Measurements from ENCODE around the gene AK2.
A peak's percentile ranks its signal among the peaks of the same experiment; 100 is the strongest.
"Not testable (repeated sequence)": the region's sequence is repeated elsewhere in the genome, so short reads cannot be mapped to it uniquely, and the experiment has no call there.

Gene AK2

GRCh38 chr1:33001282-33001681 is 35.4 kb downstream of the AK2 start:
- no peak for DNase-seq (ENCODE audit: low read depth in 3 of 3)

GRCh38 chr1:33000427-33001026 is 36.2 kb downstream of the AK2 start:
- no peak for DNase-seq (ENCODE audit: low read depth in 3 of 3)

- no peak for DNase-seq (ENCODE audit: low read depth in 3 of 3)
Observed at GRCh38 chr1:32998997-32999396, 37.7 kb downstream of the AK2 start.

- DNase-seq (ENCODE audit: low read depth in 3 of 3) = no peak
Observed at GRCh38 chr1:32998064-32998463, 38.6 kb downstream of the AK2 start.

- no peak for DNase-seq (ENCODE audit: low read depth in 3 of 3)
Observed at GRCh38 chr1:32997381-32997891, 39.2 kb downstream of the AK2 start.

GRCh38 chr1:32993324-32993636 is 43.4 kb downstream of the AK2 start:
- DNase-seq (ENCODE audit: low read depth in 3 of 3) = not testable (repeated sequence)

GRCh38 chr1:32992489-32993323 is 44.0 kb downstream of the AK2 start:
- peak; percentile 43 to 66 (median 62) for DNase-seq (ENCODE audit: low read depth in 3 of 3)

- no peak for DNase-seq (ENCODE audit: low read depth in 3 of 3)
Observed at GRCh38 chr1:32991819-32992488, 44.7 kb downstream of the AK2 start.

- DNase-seq (ENCODE audit: low read depth in 3 of 3) = no peak
Observed at GRCh38 chr1:32991386-32991785, 45.3 kb downstream of the AK2 start.

GRCh38 chr1:32990887-32991286 is 45.8 kb downstream of the AK2 start:
- DNase-seq (ENCODE audit: low read depth in 3 of 3) = no peak

- peak in 2 of 3 donors; percentile 29 to 47 for DNase-seq (ENCODE audit: low read depth in 3 of 3)
Observed at GRCh38 chr1:32989160-32990050, 47.3 kb downstream of the AK2 start.

GRCh38 chr1:32988665-32989064 is 48.0 kb downstream of the AK2 start:
- no peak for DNase-seq (ENCODE audit: low read depth in 3 of 3)

- no peak for DNase-seq (ENCODE audit: low read depth in 3 of 3)
Observed at GRCh38 chr1:32985226-32985625, 51.5 kb downstream of the AK2 start.

GRCh38 chr1:32984455-32985171 is 52.1 kb downstream of the AK2 start:
- no peak for DNase-seq (ENCODE audit: low read depth in 3 of 3)

- DNase-seq (ENCODE audit: low read depth in 3 of 3) = no peak
Observed at GRCh38 chr1:32984090-32984454, 52.6 kb downstream of the AK2 start.

GRCh38 chr1:32983020-32983419 is 53.7 kb downstream of the AK2 start:
- no peak for DNase-seq (ENCODE audit: low read depth in 3 of 3)

GRCh38 chr1:32981003-32981901 is 55.4 kb downstream of the AK2 start:
- DNase-seq (ENCODE audit: low read depth in 3 of 3) = peak in 2 of 3 donors; percentile 43 to 50

- no peak for DNase-seq (ENCODE audit: low read depth in 3 of 3)
Observed at GRCh38 chr1:32980080-32980479, 56.6 kb downstream of the AK2 start.

- no peak for DNase-seq (ENCODE audit: low read depth in 3 of 3)
Observed at GRCh38 chr1:32978854-32979253, 57.8 kb downstream of the AK2 start.

GRCh38 chr1:32977546-32978087 is 59.1 kb downstream of the AK2 start:
- DNase-seq (ENCODE audit: low read depth in 3 of 3) = no peak
